GM18519 (cell line): Measurements from ENCODE around the gene THBS4.
A peak's percentile ranks its signal among the peaks of the same experiment; 100 is the strongest.

Experiments
- ATAC-seq: cut with Tn5 transposase; IDR thresholded peaks from one replicate; pipeline ENCODE4 v1.9.1; 2021; ENCODE audit warnings: mild to moderate bottlenecking, moderate library complexity; ENCODE audit not compliant: unreplicated experiment, low FRiP score

Gene THBS4

GRCh38 chr5:80034962-80035821, at the start of gene THBS4:
THBS4 (plus strand) TSS chr5:80035348; CDS start chr5:80035538, 190 bp downstream.
- ATAC-seq: no peak

- no peak for ATAC-seq
These were observed 48.9 kb upstream of the THBS4 start for GRCh38 chr5:79986260-79986659.

- peak; percentile 43 for ATAC-seq
These were observed 44.9 kb upstream of the THBS4 start for GRCh38 chr5:79990205-79990597.

GRCh38 chr5:79990598-79991507, 44.3 kb upstream of the THBS4 start, which contains the start of gene MTX3:
MTX3 (minus strand) TSS chr5:79991262; CDS start chr5:79991238, 24 bp downstream.
- peak; percentile 67 for ATAC-seq

- no peak for ATAC-seq
These were observed 42.1 kb upstream of the THBS4 start for GRCh38 chr5:79992891-79993657.

- no peak for ATAC-seq
These were observed 35.4 kb upstream of the THBS4 start for GRCh38 chr5:79999722-80000121.

- ATAC-seq: no peak
These were observed 32.5 kb upstream of the THBS4 start for GRCh38 chr5:80002677-80003076.

GRCh38 chr5:80008995-80009765, 26.0 kb upstream of the THBS4 start:
- no peak for ATAC-seq

- no peak for ATAC-seq
These were observed 24.3 kb upstream of the THBS4 start for GRCh38 chr5:80010754-80011392.

GRCh38 chr5:80025069-80025468, 10.1 kb upstream of the THBS4 start:
- ATAC-seq: no peak

- no peak for ATAC-seq
These were observed 8.3 kb upstream of the THBS4 start for GRCh38 chr5:80026841-80027240.

- no peak for ATAC-seq
These were observed 4.0 kb upstream of the THBS4 start for GRCh38 chr5:80031109-80031508.

- no peak for ATAC-seq
These were observed 1.6 kb upstream of the THBS4 start for GRCh38 chr5:80033513-80033912.

- no peak for ATAC-seq
These were observed 589 bp upstream of the THBS4 start for GRCh38 chr5:80034559-80034958.

- ATAC-seq: no peak
These were observed 691 bp downstream of the THBS4 start for GRCh38 chr5:80035839-80036238.

GRCh38 chr5:80036615-80037014, 1.5 kb downstream of the THBS4 start:
- no peak for ATAC-seq

- no peak for ATAC-seq
These were observed 2.2 kb downstream of the THBS4 start for GRCh38 chr5:80037366-80037765.

GRCh38 chr5:80039650-80040049, 4.5 kb downstream of the THBS4 start:
- ATAC-seq: no peak

- ATAC-seq: no peak
These were observed 6.4 kb downstream of the THBS4 start for GRCh38 chr5:80041527-80041926.
